GM21528 (cell line): Measurements from ENCODE around the gene PCDHB7.
"Not testable (repeated sequence)": the region's sequence is repeated elsewhere in the genome, so short reads cannot be mapped to it uniquely, and the experiment has no call there.

Source experiments
- ATAC-seq: cut with Tn5 transposase; IDR thresholded peaks from one replicate; pipeline ENCODE4 v1.9.1; 2021; ENCODE audit warnings: mild to moderate bottlenecking, moderate library complexity; ENCODE audit not compliant: unreplicated experiment, low FRiP score

PCDHB7 gene

GRCh38 chr5:141179876-141180275 lies 7.4 kb downstream of the PCDHB7 start:
- not testable (repeated sequence) for ATAC-seq

GRCh38 chr5:141180313-141180712 lies 7.9 kb downstream of the PCDHB7 start:
- ATAC-seq: no peak

- ATAC-seq: no peak
These were observed 9.8 kb downstream of the PCDHB7 start, which contains the start of gene PCDHB16 for GRCh38 chr5:141182248-141182647. Gene PCDHB16, plus strand, starts transcription at chr5:141182387. Its CDS starts 173 bp downstream, at chr5:141182560.

- not testable (repeated sequence) for ATAC-seq
These were observed 11.8 kb downstream of the PCDHB7 start for GRCh38 chr5:141184117-141184855.

- ATAC-seq: no peak
These were observed 14.6 kb downstream of the PCDHB7 start, which contains the start of gene PCDHB9 for GRCh38 chr5:141186897-141187512. Gene PCDHB9, plus strand, starts transcription at chr5:141187161. Its CDS starts 158 bp downstream, at chr5:141187319.

- ATAC-seq: not testable (repeated sequence)
These were observed 16.2 kb downstream of the PCDHB7 start for GRCh38 chr5:141188682-141189081.

- ATAC-seq: not testable (repeated sequence)
These were observed 16.7 kb downstream of the PCDHB7 start for GRCh38 chr5:141189131-141189530.

- no peak for ATAC-seq
These were observed 19.8 kb downstream of the PCDHB7 start, which contains the start of gene PCDHB10 for GRCh38 chr5:141192110-141192725. Gene PCDHB10, plus strand, starts transcription at chr5:141192353. Its CDS starts 200 bp downstream, at chr5:141192553.

- not testable (repeated sequence) for ATAC-seq
These were observed 21.9 kb downstream of the PCDHB7 start for GRCh38 chr5:141194332-141194731.

- ATAC-seq: no peak
These were observed 23.9 kb downstream of the PCDHB7 start for GRCh38 chr5:141196363-141196762.

- ATAC-seq: no peak
These were observed 27.2 kb downstream of the PCDHB7 start, which contains the start of gene PCDHB11 for GRCh38 chr5:141199359-141200235. Gene PCDHB11, plus strand, starts transcription at chr5:141199627. Its CDS starts 148 bp downstream, at chr5:141199775.

- not testable (repeated sequence) for ATAC-seq
These were observed 28.7 kb downstream of the PCDHB7 start for GRCh38 chr5:141201126-141201525.

GRCh38 chr5:141201646-141202045 lies 29.2 kb downstream of the PCDHB7 start:
- not testable (repeated sequence) for ATAC-seq

- ATAC-seq: no peak
These were observed 36.0 kb downstream of the PCDHB7 start, which contains the start of gene PCDHB12 for GRCh38 chr5:141208478-141208877. Gene PCDHB12, plus strand, starts transcription at chr5:141208719. Its CDS starts 189 bp downstream, at chr5:141208908.

- ATAC-seq: not testable (repeated sequence)
These were observed 37.8 kb downstream of the PCDHB7 start for GRCh38 chr5:141210281-141210680.

- not testable (repeated sequence) for ATAC-seq
These were observed 38.4 kb downstream of the PCDHB7 start for GRCh38 chr5:141210849-141211248.

- not testable (repeated sequence) for ATAC-seq
These were observed 41.4 kb downstream of the PCDHB7 start, which contains the start of gene PCDHB13 for GRCh38 chr5:141213656-141214339. Gene PCDHB13, plus strand, starts transcription at chr5:141213919. Its CDS starts 205 bp downstream, at chr5:141214124.

GRCh38 chr5:141214583-141214982 lies 42.1 kb downstream of the PCDHB7 start:
- ATAC-seq: not testable (repeated sequence)

GRCh38 chr5:141215504-141215903 lies 43.1 kb downstream of the PCDHB7 start:
- ATAC-seq: not testable (repeated sequence)
